Liver (tissue), 3 donors: ENCODE measurements around the gene SHC1.

Experiments used
- ATF3 ChIP-seq: IDR thresholded peaks from 2 replicates; pipeline ENCODE4 v1.6.1; 2016; ENCODE audit warnings: antibody characterized with exemption
- EGR1 ChIP-seq, 2 donors: IDR thresholded peaks; 2 replicates each; pipeline ENCODE4 v1.6.1; 2016 to 2018; ENCODE audit warnings: antibody characterized with exemption in 2 of 2, low read depth in 2 of 2
- HNF4A ChIP-seq, 2 donors: conservative IDR thresholded peaks; 2 replicates each; pipeline ENCODE4 v1.6.1; 2016; ENCODE audit warnings: antibody characterized with exemption in 2 of 2, mild to moderate bottlenecking in 2 of 2
- HNF4G ChIP-seq: IDR thresholded peaks from 2 replicates; pipeline ENCODE4 v1.6.1; 2016; ENCODE audit warnings: antibody characterized with exemption
- JUND ChIP-seq, 2 donors: IDR thresholded peaks; 2 replicates each; pipeline ENCODE4 v1.6.1; 2016; ENCODE audit warnings: antibody characterized with exemption in 2 of 2
- MAX ChIP-seq: IDR thresholded peaks from 2 replicates; pipeline ENCODE4 v1.6.1; 2016; ENCODE audit warnings: antibody characterized with exemption
- RAD21 ChIP-seq, 2 donors: IDR thresholded peaks; 2 replicates each; pipeline ENCODE4 v1.6.1; 2016; ENCODE audit warnings: antibody characterized with exemption in 2 of 2, mild to moderate bottlenecking in 2 of 2
- RXRA ChIP-seq, 2 donors: IDR thresholded peaks; 2 replicates each; pipeline ENCODE4 v1.6.1; 2017 to 2018; ENCODE audit warnings: antibody characterized with exemption in 2 of 2, mild to moderate bottlenecking in 1 of 2
- SP1 ChIP-seq: IDR thresholded peaks from 2 replicates; pipeline ENCODE4 v1.6.1; 2018; ENCODE audit warnings: antibody characterized with exemption, mild to moderate bottlenecking
- TAF1 ChIP-seq: conservative IDR thresholded peaks from 2 replicates; pipeline ENCODE4 v1.6.1; 2016; ENCODE audit warnings: antibody characterized with exemption, mild to moderate bottlenecking
- YY1 ChIP-seq: IDR thresholded peaks from 2 replicates; pipeline ENCODE4 v1.6.1; 2016; ENCODE audit warnings: antibody characterized with exemption, mild to moderate bottlenecking
- TF ChIP-seq, protein P1 (sequence below): fragments of 150-350 bp; IDR thresholded peaks from 2 replicates; pipeline ENCODE4 v1.5.1; 2017; ENCODE audit warnings: improper control_type of control experiment, low read depth, low read length; ENCODE audit not compliant: missing input control
- TF ChIP-seq, protein P2 (sequence below): IDR thresholded peaks from 2 replicates; pipeline ENCODE4 v1.6.1; 2016; ENCODE audit warnings: antibody characterized with exemption, mild to moderate bottlenecking
- TF ChIP-seq, protein P3 (sequence below): IDR thresholded peaks from 2 replicates; pipeline ENCODE4 v1.6.1; 2016; ENCODE audit warnings: antibody characterized with exemption
- donor health status: healthy.
- donor health status: healthy.

GRCh38 chr1:155011437-155012025 lies 41.0 kb upstream of the SHC1 start:
- TF ChIP-seq, protein P1, sequence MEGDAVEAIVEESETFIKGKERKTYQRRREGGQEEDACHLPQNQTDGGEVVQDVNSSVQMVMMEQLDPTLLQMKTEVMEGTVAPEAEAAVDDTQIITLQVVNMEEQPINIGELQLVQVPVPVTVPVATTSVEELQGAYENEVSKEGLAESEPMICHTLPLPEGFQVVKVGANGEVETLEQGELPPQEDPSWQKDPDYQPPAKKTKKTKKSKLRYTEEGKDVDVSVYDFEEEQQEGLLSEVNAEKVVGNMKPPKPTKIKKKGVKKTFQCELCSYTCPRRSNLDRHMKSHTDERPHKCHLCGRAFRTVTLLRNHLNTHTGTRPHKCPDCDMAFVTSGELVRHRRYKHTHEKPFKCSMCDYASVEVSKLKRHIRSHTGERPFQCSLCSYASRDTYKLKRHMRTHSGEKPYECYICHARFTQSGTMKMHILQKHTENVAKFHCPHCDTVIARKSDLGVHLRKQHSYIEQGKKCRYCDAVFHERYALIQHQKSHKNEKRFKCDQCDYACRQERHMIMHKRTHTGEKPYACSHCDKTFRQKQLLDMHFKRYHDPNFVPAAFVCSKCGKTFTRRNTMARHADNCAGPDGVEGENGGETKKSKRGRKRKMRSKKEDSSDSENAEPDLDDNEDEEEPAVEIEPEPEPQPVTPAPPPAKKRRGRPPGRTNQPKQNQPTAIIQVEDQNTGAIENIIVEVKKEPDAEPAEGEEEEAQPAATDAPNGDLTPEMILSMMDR: no peak
- TF ChIP-seq, protein P2, sequence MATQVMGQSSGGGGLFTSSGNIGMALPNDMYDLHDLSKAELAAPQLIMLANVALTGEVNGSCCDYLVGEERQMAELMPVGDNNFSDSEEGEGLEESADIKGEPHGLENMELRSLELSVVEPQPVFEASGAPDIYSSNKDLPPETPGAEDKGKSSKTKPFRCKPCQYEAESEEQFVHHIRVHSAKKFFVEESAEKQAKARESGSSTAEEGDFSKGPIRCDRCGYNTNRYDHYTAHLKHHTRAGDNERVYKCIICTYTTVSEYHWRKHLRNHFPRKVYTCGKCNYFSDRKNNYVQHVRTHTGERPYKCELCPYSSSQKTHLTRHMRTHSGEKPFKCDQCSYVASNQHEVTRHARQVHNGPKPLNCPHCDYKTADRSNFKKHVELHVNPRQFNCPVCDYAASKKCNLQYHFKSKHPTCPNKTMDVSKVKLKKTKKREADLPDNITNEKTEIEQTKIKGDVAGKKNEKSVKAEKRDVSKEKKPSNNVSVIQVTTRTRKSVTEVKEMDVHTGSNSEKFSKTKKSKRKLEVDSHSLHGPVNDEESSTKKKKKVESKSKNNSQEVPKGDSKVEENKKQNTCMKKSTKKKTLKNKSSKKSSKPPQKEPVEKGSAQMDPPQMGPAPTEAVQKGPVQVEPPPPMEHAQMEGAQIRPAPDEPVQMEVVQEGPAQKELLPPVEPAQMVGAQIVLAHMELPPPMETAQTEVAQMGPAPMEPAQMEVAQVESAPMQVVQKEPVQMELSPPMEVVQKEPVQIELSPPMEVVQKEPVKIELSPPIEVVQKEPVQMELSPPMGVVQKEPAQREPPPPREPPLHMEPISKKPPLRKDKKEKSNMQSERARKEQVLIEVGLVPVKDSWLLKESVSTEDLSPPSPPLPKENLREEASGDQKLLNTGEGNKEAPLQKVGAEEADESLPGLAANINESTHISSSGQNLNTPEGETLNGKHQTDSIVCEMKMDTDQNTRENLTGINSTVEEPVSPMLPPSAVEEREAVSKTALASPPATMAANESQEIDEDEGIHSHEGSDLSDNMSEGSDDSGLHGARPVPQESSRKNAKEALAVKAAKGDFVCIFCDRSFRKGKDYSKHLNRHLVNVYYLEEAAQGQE: no peak
- TF ChIP-seq EGR1 (IDR thresholded peaks at IDR 0.05; ENCODE audit: low read depth in 2 of 2): no peak
- no peak for TF ChIP-seq MAX
- no peak for TF ChIP-seq TAF1
- no peak for TF ChIP-seq SP1
- TF ChIP-seq HNF4A (conservative IDR thresholded peaks at IDR 0.05): no peak
- no peak for TF ChIP-seq JUND (IDR thresholded peaks at IDR 0.05)
- TF ChIP-seq YY1: no peak
- TF ChIP-seq ATF3: no peak
- TF ChIP-seq, protein P3, sequence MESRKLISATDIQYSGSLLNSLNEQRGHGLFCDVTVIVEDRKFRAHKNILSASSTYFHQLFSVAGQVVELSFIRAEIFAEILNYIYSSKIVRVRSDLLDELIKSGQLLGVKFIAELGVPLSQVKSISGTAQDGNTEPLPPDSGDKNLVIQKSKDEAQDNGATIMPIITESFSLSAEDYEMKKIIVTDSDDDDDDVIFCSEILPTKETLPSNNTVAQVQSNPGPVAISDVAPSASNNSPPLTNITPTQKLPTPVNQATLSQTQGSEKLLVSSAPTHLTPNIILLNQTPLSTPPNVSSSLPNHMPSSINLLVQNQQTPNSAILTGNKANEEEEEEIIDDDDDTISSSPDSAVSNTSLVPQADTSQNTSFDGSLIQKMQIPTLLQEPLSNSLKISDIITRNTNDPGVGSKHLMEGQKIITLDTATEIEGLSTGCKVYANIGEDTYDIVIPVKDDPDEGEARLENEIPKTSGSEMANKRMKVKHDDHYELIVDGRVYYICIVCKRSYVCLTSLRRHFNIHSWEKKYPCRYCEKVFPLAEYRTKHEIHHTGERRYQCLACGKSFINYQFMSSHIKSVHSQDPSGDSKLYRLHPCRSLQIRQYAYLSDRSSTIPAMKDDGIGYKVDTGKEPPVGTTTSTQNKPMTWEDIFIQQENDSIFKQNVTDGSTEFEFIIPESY: no peak
- no peak for TF ChIP-seq HNF4G
- no peak for TF ChIP-seq RXRA (IDR thresholded peaks at IDR 0.05)
- TF ChIP-seq RAD21 (IDR thresholded peaks at IDR 0.05): no peak
